HepG2 (cell line): ENCODE measurements around the gene SLC17A8. TPM values are rescaled to one million over a fixed set of nuclear protein-coding genes. Genes with fewer than 3 reads are reported as not detected.

ENCODE experiments used
- AFF4 ChIP-seq: sonication (generic); formaldehyde crosslinking; IDR thresholded peaks from 2 replicates; pipeline ENCODE4 v1.4.0; 2020; ENCODE audit warnings: missing genetic modification reagents
- ATF6 ChIP-seq: sonication (generic); formaldehyde crosslinking; conservative IDR thresholded peaks from 2 replicates; pipeline ENCODE4 v1.4.0; 2020; ENCODE audit warnings: missing genetic modification reagents
- CHCHD3 ChIP-seq: sonication (generic); formaldehyde crosslinking; IDR thresholded peaks from 2 replicates; pipeline ENCODE4 v1.8.0; 2022; ENCODE audit warnings: mild to moderate bottlenecking, missing genetic modification reagents, moderate library complexity
- DPF2 ChIP-seq: sonication (generic); formaldehyde crosslinking; IDR thresholded peaks from 2 replicates; pipeline ENCODE4 v1.4.0; 2020; ENCODE audit warnings: mild to moderate bottlenecking, low read depth, missing genetic modification reagents, borderline replicate concordance
- GMEB2 ChIP-seq: IDR thresholded peaks from 2 replicates; pipeline ENCODE4 v1.6.1; 2016; ENCODE audit warnings: missing biosample characterization, missing genetic modification reagents, low read depth
- GTF3A ChIP-seq: sonication (generic); formaldehyde crosslinking; conservative IDR thresholded peaks from 2 replicates; pipeline ENCODE4 v1.4.0; 2020; ENCODE audit warnings: mild to moderate bottlenecking, missing genetic modification reagents
- HOXA3 ChIP-seq: sonication (generic); formaldehyde crosslinking; IDR thresholded peaks from 2 replicates; pipeline ENCODE4 v1.5.0; 2020; ENCODE audit warnings: missing genetic modification reagents
- NFIB ChIP-seq: sonication (generic); formaldehyde crosslinking; IDR thresholded peaks from 2 replicates; pipeline ENCODE4 v1.9.0; 2021; ENCODE audit warnings: missing genetic modification reagents, mild to moderate bottlenecking, borderline replicate concordance
- NR2F1 ChIP-seq, 2 experiments: fragments of 450-650 bp in 1 of 2; formaldehyde crosslinking in 1 of 2; IDR thresholded peaks; 2 replicates each; pipeline versions ENCODE4 v1.5.0 to v1.6.1; 2016 to 2020; ENCODE audit warnings: mild to moderate bottlenecking in 1 of 2, missing compliant biosample characterization in 1 of 2, missing genetic modification reagents in 1 of 2, moderate library complexity in 1 of 2
- NR3C1 ChIP-seq: sonication (generic); formaldehyde crosslinking; IDR thresholded peaks from 2 replicates; pipeline ENCODE4 v1.4.0; 2020; ENCODE audit warnings: missing genetic modification reagents
- PREB ChIP-seq: sonication (generic); formaldehyde crosslinking; IDR thresholded peaks from 2 replicates; pipeline ENCODE4 v1.4.0; 2020; ENCODE audit warnings: missing genetic modification reagents
- RBAK ChIP-seq: sonication (generic); formaldehyde crosslinking; IDR thresholded peaks from 2 replicates; pipeline ENCODE4 v1.5.1; 2020; ENCODE audit warnings: mild to moderate bottlenecking, missing genetic modification reagents
- REPIN1 ChIP-seq: sonication (generic); formaldehyde crosslinking; IDR thresholded peaks from 2 replicates; pipeline ENCODE4 v1.8.0; 2022; ENCODE audit warnings: missing genetic modification reagents, low read depth, mild to moderate bottlenecking, borderline replicate concordance
- SYNCRIP ChIP-seq: fragments of 200-400 bp; formaldehyde crosslinking; IDR thresholded peaks from 2 replicates; pipeline ENCODE4 v1.6.1; 2018; ENCODE audit warnings: mild to moderate bottlenecking, low read depth, low read length; ENCODE audit not compliant: insufficient read depth
- ZNF138 ChIP-seq: sonication (generic); formaldehyde crosslinking; IDR thresholded peaks from 2 replicates; pipeline ENCODE4 v1.5.0; 2020; ENCODE audit warnings: mild to moderate bottlenecking, low read depth, missing genetic modification reagents
- ZNF383 ChIP-seq: sonication (generic); formaldehyde crosslinking; IDR thresholded peaks from 2 replicates; pipeline ENCODE4 v1.4.0; 2020; ENCODE audit warnings: missing genetic modification reagents, mild to moderate bottlenecking, borderline replicate concordance
- ZNF598 ChIP-seq: sonication (generic); formaldehyde crosslinking; IDR thresholded peaks from 2 replicates; pipeline ENCODE4 v1.5.1; 2020; ENCODE audit warnings: mild to moderate bottlenecking, missing genetic modification reagents, borderline replicate concordance
- ZNF678 ChIP-seq: sonication (generic); formaldehyde crosslinking; IDR thresholded peaks from 2 replicates; pipeline ENCODE4 v1.4.0; 2020; ENCODE audit warnings: mild to moderate bottlenecking, missing genetic modification reagents
- ZSCAN25 ChIP-seq: sonication (generic); formaldehyde crosslinking; IDR thresholded peaks from 2 replicates; pipeline ENCODE4 v1.8.0; 2022; ENCODE audit warnings: mild to moderate bottlenecking, missing genetic modification reagents
- ZSCAN29 ChIP-seq: sonication (generic); formaldehyde crosslinking; conservative IDR thresholded peaks from 2 replicates; pipeline ENCODE4 v1.4.0; 2020; ENCODE audit warnings: mild to moderate bottlenecking, missing genetic modification reagents
- ZZZ3 ChIP-seq: sonication (generic); formaldehyde crosslinking; IDR thresholded peaks from 2 replicates; pipeline ENCODE4 v1.4.0; 2020; ENCODE audit warnings: missing genetic modification reagents, mild to moderate bottlenecking, borderline replicate concordance
- polyA plus RNA-seq, 8 experiments: library from polyadenylated mRNA; depleted of rRNA in 3 of 8; stranded (reverse) in 7 of 8; unstranded in 1 of 8; fragments of >200 nt; fragmentation: Illumina TruSeq in 4 of 8; extraction: Trizol in 4 of 8; gene quantifications; 2 replicates each; pipeline versions ENCODE4 v1.2.1 to v1.2.3, GENCODE V29; 2011 to 2016; ENCODE audit warnings: low read depth in 4 of 8, missing spikeins in 1 of 8, mixed read lengths in 1 of 8; ENCODE audit not compliant: insufficient read depth in 1 of 8
- total RNA-seq, 5 experiments: library from RNA; depleted of rRNA; stranded (reverse); fragments of >200 nt; fragmentation: Illumina TruSeq; extraction: Trizol; gene quantifications; 2 replicates each; pipeline ENCODE4 v1.2.3, GENCODE V29; 2016; ENCODE audit warnings: low read depth in 1 of 5

Gene SLC17A8
- total and polyA plus RNA-seq, 2 of the 13 experiments (the other 11 are each of a cell fraction or from before 2014, with no cell fraction given): 0.07 to 0.15 TPM

- no peak for TF ChIP-seq AFF4 (CRISPR knock-in tag)
- peak; percentile 93 for TF ChIP-seq DPF2 (CRISPR knock-in tag)
- no peak for TF ChIP-seq PREB (CRISPR knock-in tag)
- no peak for TF ChIP-seq SYNCRIP
- no peak for TF ChIP-seq GTF3A (CRISPR knock-in tag)
- no peak for TF ChIP-seq NR3C1 (CRISPR knock-in tag)
- no peak for TF ChIP-seq RBAK (CRISPR knock-in tag)
- no peak for TF ChIP-seq ZNF138 (CRISPR knock-in tag)
- no peak for TF ChIP-seq ZNF383 (CRISPR knock-in tag)
- TF ChIP-seq GMEB2 (CRISPR knock-in tag): no peak
- TF ChIP-seq ATF6 (CRISPR knock-in tag): no peak
- TF ChIP-seq ZNF678 (CRISPR knock-in tag): no peak
- TF ChIP-seq CHCHD3: no peak
- no peak for TF ChIP-seq ZSCAN29 (CRISPR knock-in tag)
- TF ChIP-seq NFIB (CRISPR knock-in tag): no peak
- no peak for TF ChIP-seq ZNF598
- TF ChIP-seq HOXA3 (CRISPR knock-in tag): peak; percentile 88
- TF ChIP-seq NR2F1 (CRISPR knock-in tag; IDR thresholded peaks at IDR 0.05): peak; percentile 64 to 68; a peak in 3 of 4 replicates
- peak; percentile 54; the same call in 1 of the 2 replicates for TF ChIP-seq ZSCAN25 (CRISPR knock-in tag)
- no peak for TF ChIP-seq ZZZ3 (CRISPR knock-in tag)
- peak; percentile 89 for TF ChIP-seq REPIN1 (CRISPR knock-in tag)
Observed at GRCh38 chr12:100437038-100437841, 80.4 kb downstream of the SLC17A8 start (continued).
